ENCODE results near the gene UNC5C. TPM values are rescaled to one million over a fixed set of nuclear protein-coding genes. Genes with fewer than 3 reads are reported as not detected.

UNC5C gene
- polyA plus RNA-seq, 1 donor from 2014 or later, result not detected

- H3K36me3 Mint-ChIP-seq, result no peaks in the 10 kb centered on the region
- H3K27me3 Mint-ChIP-seq, result no peaks in the 10 kb centered on the region
- H3K4me3 Mint-ChIP-seq, result no peak overlapping the region
- no peak overlapping the region for H3K27ac Mint-ChIP-seq
- H3K4me1 Mint-ChIP-seq, result no peaks in the 10 kb centered on the region
- H3K9me3 Mint-ChIP-seq, result peaks cover 0 to 3% (median 0%) of the 10 kb centered on the region in 3 donors
These were observed 72.7 kb downstream of the UNC5C start for GRCh38 chr4:95476121-95476520.

DNA sequence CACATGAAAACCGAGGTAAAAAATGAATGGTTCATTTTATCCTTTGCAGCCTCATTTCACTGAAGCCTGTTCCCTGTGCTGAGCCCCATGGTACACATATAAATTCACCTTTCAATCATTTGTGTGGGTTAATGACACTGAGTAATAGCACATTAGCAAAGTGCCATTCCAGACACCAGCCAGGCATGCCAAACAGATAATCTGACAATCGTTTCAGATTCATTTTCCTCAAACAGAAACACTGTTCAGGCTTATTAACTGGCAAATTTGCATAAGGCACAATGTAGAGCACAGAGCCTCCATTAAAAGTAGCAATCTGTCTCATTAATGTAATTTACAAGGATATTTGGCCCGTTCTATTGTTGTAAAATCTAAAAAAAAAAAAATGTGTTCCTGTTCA lies 76.2 kb downstream of the UNC5C start:
- Mint-ChIP-seq H3K4me3 (no peak overlapping the region), H3K9me3 (peaks cover 0 to 4% (median 3%) of the 10 kb centered on the region in 3 donors), H3K36me3 (no peaks in the 10 kb centered on the region), H3K27me3 (no peaks in the 10 kb centered on the region), H3K27ac (no peak overlapping the region), H3K4me1 (no peaks in the 10 kb centered on the region)

DNA sequence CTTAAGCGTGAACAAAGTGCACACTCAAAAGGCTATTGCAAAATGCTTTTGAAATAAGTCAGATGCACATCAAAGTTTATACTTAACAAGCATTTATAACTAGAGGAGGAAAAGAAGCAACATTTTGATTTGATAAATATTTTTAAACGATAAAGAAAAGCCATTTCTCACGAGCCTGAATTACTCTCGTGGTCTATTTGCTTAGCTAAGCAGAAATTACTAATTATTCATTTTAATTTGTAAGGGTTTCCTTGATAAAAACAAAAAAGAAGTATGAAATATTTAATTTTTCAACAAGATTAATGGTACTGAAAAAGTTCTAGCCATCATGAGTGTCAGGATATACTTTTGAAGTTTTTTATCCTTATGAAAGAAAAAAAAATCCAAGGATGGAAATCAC lies 78.2 kb downstream of the UNC5C start:
- Mint-ChIP-seq H3K9me3 (peaks cover 0 to 4% (median 3%) of the 10 kb centered on the region in 3 donors), H3K4me1 (no peaks in the 10 kb centered on the region), H3K36me3 (no peaks in the 10 kb centered on the region), H3K27me3 (no peaks in the 10 kb centered on the region), H3K27ac (no peak overlapping the region), H3K4me3 (no peak overlapping the region)

- H3K4me3 Mint-ChIP-seq, result no peak overlapping the region
- peaks cover 0 to 3% (median 1%) of the 10 kb centered on the region in 3 donors for H3K9me3 Mint-ChIP-seq
- no peak overlapping the region for H3K27ac Mint-ChIP-seq
- no peaks in the 10 kb centered on the region for H3K27me3 Mint-ChIP-seq
- H3K4me1 Mint-ChIP-seq, result no peaks in the 10 kb centered on the region
- no peaks in the 10 kb centered on the region for H3K36me3 Mint-ChIP-seq
These were observed 79.2 kb downstream of the UNC5C start for GRCh38 chr4:95469617-95470016.

GRCh38 chr4:95466791-95467190 lies 82.0 kb downstream of the UNC5C start:
- no peak overlapping the region for H3K4me3 Mint-ChIP-seq
- no peak overlapping the region for H3K27ac Mint-ChIP-seq
- H3K36me3 Mint-ChIP-seq, result no peaks in the 10 kb centered on the region
- no peaks in the 10 kb centered on the region for H3K4me1 Mint-ChIP-seq
- H3K9me3 Mint-ChIP-seq, result peaks cover 0 to 3% (median 1%) of the 10 kb centered on the region in 3 donors
- no peaks in the 10 kb centered on the region for H3K27me3 Mint-ChIP-seq

DNA sequence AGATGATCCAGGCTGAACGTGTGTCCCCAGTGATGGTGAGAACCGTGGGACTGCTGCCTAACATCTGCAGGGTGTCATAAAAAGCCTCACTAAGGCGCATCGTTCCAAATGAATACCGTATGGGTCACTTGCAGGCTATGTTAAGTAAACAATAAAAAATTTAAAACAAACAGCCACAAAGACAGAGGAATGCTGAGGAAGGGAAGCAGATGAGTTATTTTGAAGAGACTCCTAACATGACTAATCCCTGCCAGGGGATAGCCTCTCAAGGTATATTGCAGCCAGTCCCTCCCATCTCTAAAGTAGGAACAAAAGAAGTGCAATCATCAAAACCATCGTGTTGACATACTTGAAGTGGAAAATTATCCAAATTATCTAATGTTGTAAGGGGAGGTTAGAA lies 83.8 kb downstream of the UNC5C start:
- Mint-ChIP-seq H3K36me3 (no peaks in the 10 kb centered on the region), H3K9me3 (peaks cover 1 to 8% (median 5%) of the 10 kb centered on the region in 3 donors), H3K27me3 (no peaks in the 10 kb centered on the region), H3K4me3 (no peak overlapping the region), H3K4me1 (no peaks in the 10 kb centered on the region), H3K27ac (no peak overlapping the region)

DNA sequence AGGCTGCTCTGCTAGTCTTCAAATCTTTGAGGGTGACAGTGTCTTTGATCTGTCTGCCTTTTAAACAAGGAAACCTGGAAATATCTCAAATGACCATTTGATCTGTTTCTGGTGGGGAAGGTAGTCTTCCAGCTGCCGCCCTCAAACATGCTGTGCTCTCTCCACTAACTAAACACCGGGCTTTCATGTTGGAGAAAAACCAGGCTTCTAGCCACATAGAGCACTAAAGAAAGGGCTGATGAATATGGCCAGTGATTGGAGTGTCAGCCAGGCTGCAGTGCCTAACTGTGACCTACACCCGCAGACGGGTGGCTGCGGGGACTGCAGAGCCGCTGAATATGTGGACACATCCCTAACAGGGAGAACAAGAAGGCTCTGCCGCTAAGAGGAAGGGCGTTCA lies 85.9 kb downstream of the UNC5C start:
- no peak overlapping the region for H3K4me3 Mint-ChIP-seq
- no peaks in the 10 kb centered on the region for H3K27me3 Mint-ChIP-seq
- no peak overlapping the region for H3K27ac Mint-ChIP-seq
- peaks cover 1 to 8% (median 3%) of the 10 kb centered on the region in 3 donors for H3K9me3 Mint-ChIP-seq
- H3K4me1 Mint-ChIP-seq, result no peaks in the 10 kb centered on the region
- H3K36me3 Mint-ChIP-seq, result no peaks in the 10 kb centered on the region

DNA sequence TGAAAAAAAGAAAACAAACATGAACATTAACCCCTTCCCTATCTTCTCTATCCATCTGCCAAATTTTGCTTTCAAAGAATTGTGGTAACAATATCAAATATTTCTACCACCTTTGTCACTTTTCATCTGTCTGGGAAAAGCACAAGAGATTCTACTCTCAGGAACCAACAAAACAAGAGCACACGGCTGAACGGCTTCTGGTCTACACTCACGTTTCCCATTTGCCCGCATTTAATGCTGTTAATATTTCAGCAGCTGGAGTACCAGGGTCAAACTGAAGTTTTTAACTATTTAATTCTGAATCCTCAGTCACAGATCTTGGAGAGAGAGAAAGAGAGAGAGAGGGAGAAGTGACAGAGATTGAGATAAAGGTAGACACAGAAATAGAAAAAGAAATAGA lies 91.4 kb downstream of the UNC5C start:
- Mint-ChIP-seq H3K4me3 (no peak overlapping the region), H3K9me3 (peaks cover 0 to 10% (median 2%) of the 10 kb centered on the region in 3 donors), H3K36me3 (no peaks in the 10 kb centered on the region), H3K27me3 (no peaks in the 10 kb centered on the region), H3K4me1 (no peaks in the 10 kb centered on the region), H3K27ac (no peak overlapping the region)

GRCh38 chr4:95450294-95450693 lies 98.5 kb downstream of the UNC5C start:
- no peaks in the 10 kb centered on the region for H3K4me1 Mint-ChIP-seq
- H3K36me3 Mint-ChIP-seq, result no peaks in the 10 kb centered on the region
- no peak overlapping the region for H3K27ac Mint-ChIP-seq
- H3K4me3 Mint-ChIP-seq, result no peak overlapping the region
- peaks cover 0 to 4% (median 0%) of the 10 kb centered on the region in 3 donors for H3K9me3 Mint-ChIP-seq
- no peaks in the 10 kb centered on the region for H3K27me3 Mint-ChIP-seq

DNA sequence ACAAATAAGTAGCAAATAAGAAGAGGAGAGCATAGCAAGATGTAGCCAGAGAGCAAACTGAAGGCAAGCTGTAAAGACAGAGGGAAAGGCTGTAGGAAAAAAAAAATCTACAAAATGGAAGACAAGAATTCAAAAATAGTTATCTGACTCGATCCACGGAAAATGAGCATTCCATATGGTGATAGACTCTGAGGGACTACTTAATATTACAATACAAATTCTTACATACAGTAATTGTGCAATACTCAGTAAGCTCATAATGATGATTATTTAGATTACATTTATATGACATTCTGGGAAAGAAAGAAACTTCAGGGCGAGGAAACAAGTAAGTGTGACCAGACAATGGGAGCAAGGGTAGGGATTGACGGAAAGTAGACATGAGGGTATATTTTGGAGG lies 102.6 kb downstream of the UNC5C start:
- no peak overlapping the region for H3K27ac Mint-ChIP-seq
- H3K27me3 Mint-ChIP-seq, result no peaks in the 10 kb centered on the region
- no peaks in the 10 kb centered on the region for H3K4me1 Mint-ChIP-seq
- H3K4me3 Mint-ChIP-seq, result no peak overlapping the region
- H3K36me3 Mint-ChIP-seq, result no peaks in the 10 kb centered on the region
- H3K9me3 Mint-ChIP-seq, result peaks cover 0 to 4% (median 2%) of the 10 kb centered on the region in 3 donors

- H3K4me3 Mint-ChIP-seq, result no peak overlapping the region
- no peaks in the 10 kb centered on the region for H3K27me3 Mint-ChIP-seq
- H3K36me3 Mint-ChIP-seq, result no peaks in the 10 kb centered on the region
- H3K9me3 Mint-ChIP-seq, result peaks cover 0 to 4% (median 2%) of the 10 kb centered on the region in 3 donors
- no peak overlapping the region for H3K27ac Mint-ChIP-seq
- no peaks in the 10 kb centered on the region for H3K4me1 Mint-ChIP-seq
These were observed 103.5 kb downstream of the UNC5C start for GRCh38 chr4:95445251-95445650.

GRCh38 chr4:95444812-95445211 lies 104.0 kb downstream of the UNC5C start:
- H3K4me1 Mint-ChIP-seq, result no peaks in the 10 kb centered on the region
- no peak overlapping the region for H3K27ac Mint-ChIP-seq
- no peak overlapping the region for H3K4me3 Mint-ChIP-seq
- H3K27me3 Mint-ChIP-seq, result no peaks in the 10 kb centered on the region
- peaks cover 0 to 4% (median 2%) of the 10 kb centered on the region in 3 donors for H3K9me3 Mint-ChIP-seq
- no peaks in the 10 kb centered on the region for H3K36me3 Mint-ChIP-seq

DNA sequence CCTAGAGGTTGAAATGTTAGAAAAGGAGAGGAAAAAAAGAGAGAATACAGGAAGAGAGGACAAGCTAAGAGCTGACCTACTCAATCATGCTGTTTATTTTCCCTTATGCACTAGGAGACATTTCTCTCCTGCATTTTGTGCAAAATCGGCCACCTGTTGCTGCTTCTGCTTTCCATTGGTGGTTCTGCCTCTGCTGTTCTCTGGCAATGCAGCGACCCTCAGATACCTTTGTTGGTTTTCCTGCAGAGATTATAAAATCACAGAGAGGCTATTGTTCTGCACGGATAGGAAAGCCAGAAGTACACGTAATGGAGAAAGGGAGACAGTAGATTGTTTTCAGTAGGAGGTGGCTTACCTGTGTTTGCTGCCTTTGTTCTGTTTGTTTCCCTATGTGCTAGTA lies 108.9 kb downstream of the UNC5C start:
- no peaks in the 10 kb centered on the region for H3K36me3 Mint-ChIP-seq
- H3K4me1 Mint-ChIP-seq, result no peaks in the 10 kb centered on the region
- no peak overlapping the region for H3K4me3 Mint-ChIP-seq
- H3K27me3 Mint-ChIP-seq, result no peaks in the 10 kb centered on the region
- no peak overlapping the region for H3K27ac Mint-ChIP-seq
- peaks cover 0 to 4% (median 2%) of the 10 kb centered on the region in 3 donors for H3K9me3 Mint-ChIP-seq

GRCh38 chr4:95439071-95439470 lies 109.7 kb downstream of the UNC5C start:
- Mint-ChIP-seq H3K4me1 (no peaks in the 10 kb centered on the region), H3K36me3 (no peaks in the 10 kb centered on the region), H3K27me3 (no peaks in the 10 kb centered on the region), H3K9me3 (peaks cover 2 to 4% (median 4%) of the 10 kb centered on the region in 3 donors), H3K4me3 (no peak overlapping the region), H3K27ac (no peak overlapping the region)

GRCh38 chr4:95432466-95432865 lies 116.3 kb downstream of the UNC5C start:
- Mint-ChIP-seq H3K27ac (no peak overlapping the region), H3K4me1 (no peaks in the 10 kb centered on the region), H3K36me3 (no peaks in the 10 kb centered on the region), H3K4me3 (no peak overlapping the region), H3K27me3 (no peaks in the 10 kb centered on the region), H3K9me3 (peaks cover 1 to 9% (median 5%) of the 10 kb centered on the region in 3 donors)

GRCh38 chr4:95431678-95432077 lies 117.1 kb downstream of the UNC5C start:
- no peaks in the 10 kb centered on the region for H3K36me3 Mint-ChIP-seq
- H3K9me3 Mint-ChIP-seq, result peaks cover 1 to 9% (median 5%) of the 10 kb centered on the region in 3 donors
- H3K27me3 Mint-ChIP-seq, result no peaks in the 10 kb centered on the region
- no peak overlapping the region for H3K4me3 Mint-ChIP-seq
- H3K27ac Mint-ChIP-seq, result no peak overlapping the region
- no peaks in the 10 kb centered on the region for H3K4me1 Mint-ChIP-seq

DNA sequence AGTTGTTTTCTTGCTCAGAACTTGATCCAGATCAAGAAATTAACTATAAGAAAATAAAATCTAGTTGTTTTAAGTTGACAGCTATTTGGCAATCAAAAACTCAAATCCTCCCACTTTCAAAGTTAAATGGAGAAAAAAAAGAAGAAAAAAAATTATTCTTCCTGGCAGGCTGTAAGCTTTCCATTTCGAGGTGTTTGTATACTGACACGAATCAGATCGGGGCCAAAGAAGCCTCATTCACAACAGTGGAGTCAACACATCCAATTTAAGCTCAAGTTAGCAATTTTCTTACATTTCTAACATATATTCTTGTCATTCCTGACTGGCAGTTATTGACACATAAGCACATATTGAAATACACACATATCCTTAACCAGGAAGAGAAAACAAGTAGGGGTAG lies 119.4 kb downstream of the UNC5C start:
- Mint-ChIP-seq H3K36me3 (no peaks in the 10 kb centered on the region), H3K9me3 (peaks cover 1 to 12% (median 5%) of the 10 kb centered on the region in 3 donors), H3K27ac (no peak overlapping the region), H3K4me3 (no peak overlapping the region), H3K27me3 (no peaks in the 10 kb centered on the region), H3K4me1 (no peaks in the 10 kb centered on the region)
